GM18505 (cell line): ENCODE measurements around the gene TBX18.

Experiments
- ATAC-seq: cut with Tn5 transposase; IDR thresholded peaks from one replicate; pipeline ENCODE4 v1.9.1; 2021; ENCODE audit not compliant: unreplicated experiment
- POLR2A ChIP-seq: IDR thresholded peaks from 4 replicates; pipeline ENCODE4 v1.6.1; 2011; ENCODE audit warnings: borderline replicate concordance; ENCODE audit not compliant: insufficient read depth, insufficient read length; ENCODE audit errors: extremely low read depth

The TBX18 gene

DNA sequence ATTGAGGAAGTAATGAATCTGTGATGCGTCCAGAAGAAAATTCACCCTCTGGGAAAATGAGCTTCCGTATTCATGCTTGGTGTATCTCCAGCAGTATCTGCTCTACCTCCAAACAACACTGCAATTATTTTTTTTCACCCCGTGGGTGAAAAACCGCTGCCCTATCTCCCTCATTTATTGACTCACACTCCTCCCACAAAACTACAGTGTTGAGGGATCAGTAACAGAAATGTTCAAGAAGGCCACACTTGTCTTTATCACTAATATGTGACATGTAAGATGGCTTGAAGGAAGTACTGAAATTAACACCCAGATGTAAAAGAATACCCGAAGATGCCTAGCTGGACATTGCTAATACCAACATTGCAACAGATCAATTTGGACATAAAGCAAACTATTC lies 4.9 kb upstream of the TBX18 start:
- ATAC-seq: no peak

DNA sequence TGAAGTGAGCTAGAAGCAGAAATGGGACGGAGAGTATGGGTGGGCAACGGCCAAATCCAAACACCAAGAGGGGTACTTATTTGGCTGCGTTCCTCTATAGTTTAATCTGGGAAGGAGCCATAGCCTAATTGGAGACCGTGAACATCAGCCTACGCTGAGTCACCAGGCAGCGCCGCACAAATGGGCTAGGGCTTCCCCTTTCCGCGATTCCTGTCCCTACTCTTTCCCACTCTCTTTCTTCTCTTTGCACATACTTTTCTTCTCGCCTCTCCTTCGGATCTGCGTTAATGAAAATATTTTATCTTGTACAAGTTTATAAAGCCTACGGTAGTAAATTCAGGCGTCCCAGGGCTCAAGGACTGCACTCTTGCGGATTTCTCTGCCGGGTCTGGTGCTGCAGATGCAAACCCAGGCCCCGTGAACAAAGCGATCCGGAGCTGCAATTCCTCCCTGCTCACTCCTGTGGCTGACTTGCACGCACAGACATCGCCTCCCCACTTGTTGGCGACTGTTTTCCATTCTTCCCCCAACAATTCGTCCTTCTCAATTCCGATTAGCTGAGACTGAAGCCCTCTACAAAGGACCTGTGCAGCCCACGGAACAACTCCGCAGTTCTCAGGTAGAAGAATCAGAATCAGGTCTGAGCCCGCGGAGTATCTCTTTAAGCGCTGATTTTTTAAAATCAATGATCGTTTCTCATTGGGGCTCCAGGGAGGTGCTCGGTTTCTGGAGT lies 4.2 kb upstream of the TBX18 start:
- no peak for ATAC-seq
- TF ChIP-seq POLR2A: no peak

More for the DNA sequence above, 4.9 kb upstream of the TBX18 start:
- TF ChIP-seq POLR2A: no peak

DNA sequence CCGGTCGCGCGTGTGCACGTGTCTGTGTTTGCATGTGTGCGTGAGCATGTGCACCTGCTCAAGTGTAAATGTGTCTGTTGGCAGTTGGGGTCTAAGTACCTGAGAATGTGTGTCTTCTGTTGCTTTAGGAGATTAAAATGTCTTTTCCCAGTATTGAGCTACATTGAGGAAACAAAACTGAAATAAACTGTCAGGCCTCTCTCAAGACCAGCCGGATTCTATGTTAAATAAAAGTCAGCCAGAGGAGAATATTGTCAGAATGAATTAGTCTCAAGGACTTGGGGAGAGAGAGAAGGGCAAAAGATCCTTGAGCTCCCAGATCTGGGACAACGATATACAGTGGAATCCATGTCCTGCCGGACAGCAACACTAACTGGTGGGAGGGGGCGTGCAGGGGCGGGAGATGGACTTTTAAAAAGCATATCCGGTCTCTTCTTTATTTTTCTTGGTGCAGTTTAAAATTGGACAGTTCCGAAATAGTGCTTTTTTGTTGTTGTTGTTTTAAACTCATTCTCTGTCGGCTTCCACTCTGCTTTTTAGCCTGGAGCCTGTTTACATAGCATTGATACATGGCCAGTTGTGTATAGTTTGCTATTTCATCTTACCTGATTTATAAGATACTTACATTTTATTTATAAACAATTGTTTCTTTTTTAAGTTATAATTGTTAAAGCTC lies 3.3 kb upstream of the TBX18 start:
- TF ChIP-seq POLR2A: no peak
- no peak for ATAC-seq

DNA sequence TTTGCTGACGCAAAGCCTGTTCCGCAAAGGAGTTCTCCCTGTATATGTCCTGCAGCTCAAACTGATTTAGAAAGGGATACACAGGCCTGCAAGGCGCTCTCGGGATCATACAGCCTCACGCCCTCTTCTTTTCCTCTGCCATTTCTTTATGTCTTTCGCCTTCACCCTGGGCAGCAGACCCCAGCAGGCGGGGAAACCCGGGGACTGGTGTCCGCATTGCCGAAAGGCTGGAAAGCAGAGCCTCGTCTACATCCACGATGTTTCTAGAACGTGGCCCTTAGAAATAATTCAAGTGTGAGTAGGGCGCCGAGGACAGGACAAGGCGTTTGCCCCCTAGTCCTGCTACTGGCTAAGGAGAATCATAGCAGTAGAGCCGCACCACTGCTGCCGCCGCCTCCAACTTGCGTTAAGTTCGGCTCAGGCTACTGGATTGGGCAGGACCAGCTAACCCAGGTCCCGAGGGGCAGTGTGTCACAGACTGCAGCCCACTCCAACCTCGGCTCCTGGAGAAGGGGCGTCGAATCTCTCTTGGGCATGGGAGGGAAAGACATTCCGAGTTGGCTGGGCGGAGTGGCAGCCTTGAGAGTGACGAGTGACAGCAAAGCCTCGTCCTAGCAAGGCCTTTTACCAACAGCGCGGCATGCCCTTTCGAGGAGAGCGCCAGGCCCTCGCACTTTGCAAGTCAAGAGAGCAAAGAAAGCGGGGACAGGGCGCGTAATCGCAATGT lies 2.6 kb upstream of the TBX18 start:
- no peak for TF ChIP-seq POLR2A
- no peak for ATAC-seq

DNA sequence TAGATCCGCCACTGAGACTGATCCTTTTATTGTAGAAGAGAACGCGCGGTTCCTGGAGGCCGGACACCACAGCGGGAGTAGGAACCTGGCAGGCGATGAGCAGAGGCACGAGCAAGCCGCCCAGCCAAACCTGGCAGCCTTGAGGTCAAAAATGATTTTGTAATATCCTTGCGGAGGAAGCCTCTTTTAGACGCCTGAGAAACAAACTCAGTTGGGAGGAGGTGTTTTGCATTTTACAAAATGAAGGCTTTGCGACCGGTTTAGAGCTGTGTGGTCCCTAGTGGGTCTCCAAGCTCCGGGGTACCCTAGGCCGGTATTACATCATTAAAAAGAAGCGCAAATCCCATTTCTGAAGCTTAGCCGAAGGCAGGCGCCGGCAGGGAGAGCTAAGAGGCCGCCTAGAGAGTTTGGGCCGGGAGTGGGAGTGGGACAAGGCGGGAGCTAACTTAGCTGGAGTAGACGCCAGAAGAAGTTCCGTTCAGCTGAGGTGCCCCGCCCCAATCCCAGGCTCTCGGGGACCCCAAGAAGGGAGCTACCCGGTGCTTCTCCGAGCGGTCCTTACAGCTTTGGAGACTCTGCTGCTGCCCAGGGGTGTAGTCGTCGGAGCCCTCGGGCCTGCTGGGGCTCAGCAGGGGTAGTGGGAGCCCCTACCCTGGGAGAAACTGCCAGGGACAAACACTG lies 1.9 kb upstream of the TBX18 start:
- no peak for TF ChIP-seq POLR2A
- ATAC-seq: no peak

DNA sequence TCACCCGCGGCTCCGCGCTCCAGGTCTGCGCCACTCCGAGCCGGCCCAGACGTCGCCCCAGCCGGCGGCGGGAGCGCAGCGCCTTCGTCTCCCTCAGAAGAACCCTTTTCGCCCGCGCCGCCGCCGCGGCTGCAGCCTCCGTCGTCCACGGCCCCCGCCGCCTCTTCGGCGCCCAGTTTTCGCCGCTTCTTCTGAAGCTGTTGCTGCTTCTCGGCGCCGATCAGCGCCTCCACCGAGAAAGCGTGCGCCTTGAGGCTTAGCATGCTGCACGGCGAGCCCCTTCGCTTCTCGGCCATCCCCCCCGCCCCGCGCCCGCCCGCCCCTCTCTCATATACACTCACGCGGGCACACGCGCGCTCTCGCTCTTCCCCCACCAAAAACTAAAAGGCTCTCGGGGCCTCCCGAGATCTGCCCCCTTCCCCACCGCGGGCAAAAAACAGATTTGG lies 489 bp downstream of the TBX18 start:
- ATAC-seq: no peak
- TF ChIP-seq POLR2A: no peak

DNA sequence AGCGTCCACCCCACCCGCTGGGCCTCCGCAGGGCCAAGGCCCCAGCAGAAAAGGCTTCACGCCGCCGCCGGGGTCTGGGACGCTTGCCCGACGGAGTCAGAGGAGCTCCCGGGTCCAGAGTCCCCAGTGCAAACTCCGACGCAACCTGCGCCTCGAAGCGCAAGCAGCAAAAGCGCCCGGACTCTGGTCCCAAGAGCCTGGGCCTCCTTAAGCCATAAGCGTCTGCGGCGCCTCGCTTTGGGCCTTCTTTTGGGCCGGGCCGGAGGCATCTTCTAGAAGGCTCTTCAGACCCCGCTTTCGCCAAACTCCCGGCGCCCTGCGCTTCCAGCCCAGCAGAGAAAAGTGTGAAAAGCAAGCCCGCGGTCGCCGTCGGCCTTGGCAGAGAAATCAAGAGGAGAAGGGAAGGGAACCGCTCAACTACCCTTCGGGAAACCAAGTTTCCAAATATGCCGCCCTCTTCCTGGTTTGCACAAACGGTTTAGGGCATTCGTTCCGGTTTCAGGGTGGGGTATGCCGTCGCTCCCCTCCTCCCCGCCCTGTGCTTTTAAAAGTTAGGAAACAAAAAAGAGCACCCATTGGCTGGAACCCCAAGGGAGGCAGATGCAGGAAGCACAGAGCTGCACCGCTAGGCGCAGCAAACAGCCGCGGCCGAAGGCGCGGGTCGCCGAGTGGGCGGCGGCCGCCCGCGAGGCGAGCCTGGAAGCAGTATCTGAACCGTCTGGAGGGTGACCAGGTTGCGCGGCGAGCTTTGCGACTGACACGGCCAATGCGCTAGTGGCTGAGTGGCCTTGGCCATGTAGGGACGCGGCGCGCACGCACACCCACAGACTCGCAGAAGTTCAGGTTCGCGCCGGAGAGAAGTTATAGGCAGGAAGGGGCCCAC lies 1.2 kb downstream of the TBX18 start:
- no peak for ATAC-seq
- no peak for TF ChIP-seq POLR2A

DNA sequence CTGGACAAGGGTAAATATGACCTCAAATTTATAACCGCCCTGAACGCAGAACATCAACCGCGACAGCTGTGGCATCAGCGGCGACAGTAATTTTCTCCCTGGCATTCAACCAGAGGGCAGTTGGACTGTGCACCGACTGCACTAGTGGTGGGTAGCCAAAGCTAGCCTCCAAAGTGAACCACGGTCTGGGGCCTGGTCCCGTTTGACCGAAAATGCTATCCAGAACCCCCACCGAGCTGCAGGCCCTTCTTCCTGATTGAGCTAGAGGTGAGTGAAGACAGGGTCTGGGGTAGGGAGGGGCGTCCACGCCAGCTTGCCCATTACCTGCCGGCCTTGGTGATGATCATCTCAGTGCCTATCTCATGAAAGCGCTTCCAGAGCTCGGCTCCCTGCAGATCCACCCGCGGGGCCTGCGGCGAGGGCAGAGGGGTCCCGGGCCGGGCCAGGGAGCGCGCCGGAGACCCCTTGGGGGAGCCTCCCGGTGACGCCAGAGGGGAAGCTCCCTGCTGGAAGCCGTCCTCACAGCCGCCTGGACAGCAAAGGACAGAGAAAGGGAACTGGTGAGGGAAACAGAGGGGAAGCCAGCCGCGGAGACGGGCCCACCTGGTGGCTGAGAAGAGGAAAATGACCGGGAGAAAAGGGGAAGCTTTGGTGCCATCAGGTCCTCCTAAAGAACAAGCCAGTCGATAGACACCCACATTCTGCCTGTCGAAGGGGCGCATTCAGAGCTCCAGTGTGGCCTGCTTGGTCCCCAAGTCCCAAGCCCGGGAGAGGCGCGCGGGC lies 2.0 kb downstream of the TBX18 start:
- ATAC-seq: no peak
- no peak for TF ChIP-seq POLR2A

DNA sequence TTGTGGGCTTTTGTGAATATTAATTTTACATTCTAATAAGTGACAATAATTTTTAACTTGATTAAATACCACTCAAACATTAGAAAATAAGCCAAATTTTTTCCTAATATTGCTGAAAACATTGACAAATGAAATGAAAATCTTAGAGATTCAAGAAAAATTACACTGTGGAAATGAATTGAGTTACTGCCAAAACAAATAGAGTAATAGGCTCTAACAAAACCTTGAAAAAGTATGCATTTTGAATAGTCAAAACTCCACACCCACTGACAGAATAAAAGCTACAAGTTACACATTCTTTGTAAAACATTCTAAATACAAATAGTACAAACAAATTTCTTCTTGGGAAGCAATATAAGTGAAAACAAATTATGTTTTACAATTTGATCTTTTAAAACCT lies 5.9 kb downstream of the TBX18 start:
- no peak for TF ChIP-seq POLR2A
- no peak for ATAC-seq

DNA sequence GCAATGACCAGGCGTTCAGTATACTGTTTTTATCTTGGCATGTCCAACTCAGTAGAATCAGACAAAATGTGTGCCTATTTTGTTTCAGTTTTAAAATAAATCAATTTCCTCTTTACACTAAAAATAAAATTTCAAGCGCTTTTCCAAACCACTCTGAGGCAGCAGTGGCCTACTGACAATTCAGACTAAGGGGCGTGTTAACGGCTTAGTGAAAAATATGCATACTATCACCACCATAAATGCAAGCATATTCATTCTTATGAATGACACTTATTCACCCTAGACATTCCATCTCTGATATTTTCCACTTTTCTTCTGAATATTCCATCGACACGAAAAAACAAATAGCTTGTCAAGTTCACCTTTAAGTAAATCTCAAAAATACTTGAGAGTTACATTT lies 7.5 kb downstream of the TBX18 start:
- TF ChIP-seq POLR2A: no peak
- no peak for ATAC-seq

DNA sequence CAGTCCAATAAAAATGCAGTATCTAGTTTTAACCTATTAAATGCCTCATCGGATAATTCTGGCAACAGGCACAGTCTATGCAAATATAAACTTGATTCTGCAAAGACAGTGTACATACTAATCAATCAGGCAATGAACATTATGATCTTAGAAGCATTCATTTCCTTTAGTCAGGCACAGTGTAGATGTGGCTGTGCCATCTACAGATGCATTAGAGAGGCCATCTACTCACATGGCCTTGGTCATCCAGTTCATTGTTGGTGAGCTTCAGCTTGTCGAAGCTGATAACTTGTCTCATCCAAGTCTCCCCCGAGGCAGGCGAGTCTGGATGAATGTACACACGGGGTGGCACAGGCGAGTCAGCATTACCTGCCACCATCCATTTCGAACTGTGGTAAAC lies 7.9 kb downstream of the TBX18 start:
- no peak for ATAC-seq
- TF ChIP-seq POLR2A: no peak

DNA sequence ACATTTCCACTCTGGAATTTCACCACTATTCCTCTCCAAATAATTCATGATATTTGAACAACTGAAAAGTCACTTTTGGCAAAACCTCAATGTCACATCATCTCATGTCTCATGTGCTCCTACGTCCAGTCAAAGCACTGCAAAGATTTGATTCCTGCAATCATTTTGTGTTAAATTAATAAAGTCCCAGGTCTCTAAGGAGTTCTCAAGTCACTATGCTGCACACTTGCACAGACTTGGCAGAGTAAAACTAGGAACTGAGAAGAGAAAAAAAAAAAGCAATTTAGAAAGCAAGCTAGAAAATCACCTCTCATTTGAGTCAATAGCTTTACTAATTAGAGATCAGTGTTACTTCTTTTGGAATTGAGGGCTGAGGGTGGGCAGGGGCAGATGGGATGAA lies 11.2 kb downstream of the TBX18 start:
- TF ChIP-seq POLR2A: no peak
- ATAC-seq: no peak
